Keratinocyte (primary cell): ENCODE measurements around the gene DCDC2C. TPM values are rescaled to one million over a fixed set of nuclear protein-coding genes. Genes with fewer than 3 reads are reported as not detected.

Experiments used
- DNase-seq: peaks from one replicate; pipeline ENCODE4 v3.0.0-alpha.2; 2011; ENCODE audit warnings: low read depth, missing footprints, low spot score
- FAIRE-seq: peaks from 2 replicates; lab custom pipeline; 2011; peaks lifted over from hg19 to GRCh38; lab: Jason Lieb, UNC
- H2AFZ ChIP-seq: 2 replicates; pipeline ENCODE4 v1.6.0; 2012; ENCODE audit warnings: low read length, control low read depth, inconsistent platforms; ENCODE audit not compliant: control insufficient read depth
- H3K27ac ChIP-seq: 2 replicates; pipeline ENCODE4 v1.5.1; 2011; ENCODE audit warnings: low read length; ENCODE audit not compliant: control insufficient read depth, insufficient read depth
- H3K27me3 ChIP-seq: 3 replicates; pipeline ENCODE4 v1.6.0; 2011; ENCODE audit warnings: low read length; ENCODE audit not compliant: control insufficient read depth, insufficient read depth; ENCODE audit errors: extremely low read depth
- H3K36me3 ChIP-seq, 2 experiments: 2 replicates in 1 of 2; 3 replicates in 1 of 2; pipeline ENCODE4 v1.5.1; 2011; ENCODE audit warnings: low read length in 2 of 2, mild to moderate bottlenecking in 1 of 2; ENCODE audit not compliant: control insufficient read depth in 2 of 2, insufficient read depth in 2 of 2; ENCODE audit errors: extremely low read depth in 1 of 2
- H3K4me1 ChIP-seq: 3 replicates; pipeline ENCODE4 v1.5.1; 2011; ENCODE audit warnings: low read length; ENCODE audit not compliant: control insufficient read depth, insufficient read depth; ENCODE audit errors: extremely low read depth
- H3K4me2 ChIP-seq: 3 replicates; pipeline ENCODE4 v1.6.0; 2011; ENCODE audit warnings: low read depth, low read length; ENCODE audit not compliant: control insufficient read depth, insufficient read depth; ENCODE audit errors: extremely low read depth
- H3K4me3 ChIP-seq, 3 experiments: fragments of 200-600 bp in 1 of 3; sonication (generic) in 1 of 3; 2 replicates in 2 of 3; 3 replicates in 1 of 3; pipeline ENCODE4 v1.5.1; 2011 to 2016; ENCODE audit warnings: low read length in 3 of 3, mild to moderate bottlenecking in 3 of 3, control low read depth in 2 of 3, inconsistent platforms in 1 of 3, low read depth in 1 of 3, mixed read lengths in 1 of 3, mixed run types in 1 of 3, moderate library complexity in 1 of 3; ENCODE audit not compliant: control insufficient read depth in 2 of 3, insufficient read depth in 2 of 3; ENCODE audit errors: extremely low read depth in 1 of 3
- H3K79me2 ChIP-seq: 2 replicates; pipeline ENCODE4 v1.6.0; 2012; ENCODE audit warnings: low read length; ENCODE audit not compliant: control insufficient read depth, insufficient read depth
- H3K9ac ChIP-seq: 3 replicates; pipeline ENCODE4 v1.6.0; 2011; ENCODE audit warnings: low read length; ENCODE audit not compliant: control insufficient read depth, insufficient read depth; ENCODE audit errors: extremely low read depth
- H3K9me1 ChIP-seq: 3 replicates; pipeline ENCODE4 v1.6.0; 2011; ENCODE audit warnings: low read length; ENCODE audit not compliant: control insufficient read depth, insufficient read depth; ENCODE audit errors: extremely low read depth
- H3K9me3 ChIP-seq: 2 replicates; pipeline ENCODE4 v1.5.1; 2012; ENCODE audit warnings: low read depth, low read length; ENCODE audit not compliant: control insufficient read depth
- H4K20me1 ChIP-seq: 3 replicates; pipeline ENCODE4 v1.6.0; 2011; ENCODE audit warnings: low read length; ENCODE audit not compliant: control insufficient read depth, insufficient read depth; ENCODE audit errors: extremely low read depth
- CTCF ChIP-seq, 3 experiments: IDR thresholded peaks in 1 of 3; conservative IDR thresholded peaks in 1 of 3; optimal IDR thresholded peaks in 1 of 3; 2 replicates in 2 of 3; 3 replicates in 1 of 3; pipeline versions ENCODE3 to v1.5.1; 2011; ENCODE audit warnings: low read length in 3 of 3, mild to moderate bottlenecking in 3 of 3, moderate library complexity in 2 of 3, control low read depth in 1 of 3, inconsistent platforms in 1 of 3; ENCODE audit not compliant: insufficient read depth in 2 of 3; ENCODE audit errors: extremely low read depth in 1 of 3
- EZH2 ChIP-seq: IDR thresholded peaks from one replicate; pipeline ENCODE4 v1.6.1; 2012; ENCODE audit warnings: inconsistent platforms, mild to moderate bottlenecking, low read length, moderate library complexity
- dilution Hi-C: fragments of 300-500 bp; cut with MboI; formaldehyde crosslinking; loops from one replicate; pipeline ENCODE4 v1.7.0; 2020; ENCODE audit warnings: low sequenced_read_pairs; ENCODE audit not compliant: extremely low pct_ligation_motif_present
- polyA plus RNA-seq, 5 experiments: library from polyadenylated mRNA; depleted of rRNA in 3 of 5; stranded (reverse) in 3 of 5; stranded (forward) in 1 of 5; unstranded in 1 of 5; fragments of >200 nt; gene quantifications; 1 replicate in 1 of 5; 2 replicates in 3 of 5; 3 replicates in 1 of 5; pipeline versions ENCODE4 v1.2.1 to v1.2.3, GENCODE V29; 2011 to 2012; ENCODE audit warnings: missing spikeins in 2 of 5, low read depth in 1 of 5, low replicate concordance in 1 of 5

DCDC2C gene
- polyA plus RNA-seq, 1 donor (not counting 4 experiments of a cell fraction or from before 2014, with no cell fraction given): not detected

GRCh38 chr2:3737128-3737527, 33.8 kb downstream of the DCDC2C start:
- DNase-seq (no peak), FAIRE-seq (no peak)
- Histone ChIP-seq H3K4me3 (no peak overlapping the region), H4K20me1 (no peaks in the 10 kb centered on the region), H2AFZ (no peak overlapping the region), H3K4me2 (no peak overlapping the region), H3K27me3 (no peaks in the 10 kb centered on the region), H3K79me2 (no peaks in the 10 kb centered on the region), H3K9ac (no peak overlapping the region), H3K4me1 (no peaks in the 10 kb centered on the region), H3K27ac (no peak overlapping the region), H3K36me3 (no peaks in the 10 kb centered on the region), H3K9me3 (no peaks in the 10 kb centered on the region), H3K9me1 (no peaks in the 10 kb centered on the region)
- dilution Hi-C loops: no loop called here
- TF ChIP-seq EZH2 (no peak), CTCF (optimal IDR thresholded peaks at IDR 0.05 in 1 of 3, IDR thresholded peaks at IDR 0.05 in 1 of 3, conservative IDR thresholded peaks at IDR 0.05 in 1 of 3; ENCODE audit: extremely low read depth in 1 of 3, insufficient read depth in 2 of 3, low read length in 3 of 3) (no peak)

GRCh38 chr2:3738454-3738853, 35.1 kb downstream of the DCDC2C start:
- no peak overlapping the region for H2AFZ ChIP-seq
- dilution Hi-C loops: no loop called here
- no peak for DNase-seq

More at GRCh38 chr2:3738454-3738853, 35.1 kb downstream of the DCDC2C start:
- H3K9me1 ChIP-seq: no peaks in the 10 kb centered on the region
- H3K9me3 ChIP-seq: no peaks in the 10 kb centered on the region
- H4K20me1 ChIP-seq: no peaks in the 10 kb centered on the region
- no peak overlapping the region for H3K27ac ChIP-seq
- no peaks in the 10 kb centered on the region for H3K4me1 ChIP-seq
- H3K27me3 ChIP-seq: no peaks in the 10 kb centered on the region
- no peak for TF ChIP-seq EZH2
- peak in 2 of 3 experiments; percentile 45 to 46 for TF ChIP-seq CTCF (optimal IDR thresholded peaks at IDR 0.05 in 1 of 3, IDR thresholded peaks at IDR 0.05 in 1 of 3, conservative IDR thresholded peaks at IDR 0.05 in 1 of 3; ENCODE audit: extremely low read depth in 1 of 3, insufficient read depth in 2 of 3, low read length in 3 of 3)
- FAIRE-seq: no peak
- no peaks in the 10 kb centered on the region for H3K36me3 ChIP-seq
- H3K9ac ChIP-seq: no peak overlapping the region
- no peak overlapping the region for H3K4me2 ChIP-seq
- no peak overlapping the region for H3K4me3 ChIP-seq
- no peaks in the 10 kb centered on the region for H3K79me2 ChIP-seq
